Measurements from ENCODE around the gene ACAA1.
"Not testable (repeated sequence)": the region's sequence is repeated elsewhere in the genome, so short reads cannot be mapped to it uniquely, and the experiment has no call there.

The ACAA1 gene

DNA sequence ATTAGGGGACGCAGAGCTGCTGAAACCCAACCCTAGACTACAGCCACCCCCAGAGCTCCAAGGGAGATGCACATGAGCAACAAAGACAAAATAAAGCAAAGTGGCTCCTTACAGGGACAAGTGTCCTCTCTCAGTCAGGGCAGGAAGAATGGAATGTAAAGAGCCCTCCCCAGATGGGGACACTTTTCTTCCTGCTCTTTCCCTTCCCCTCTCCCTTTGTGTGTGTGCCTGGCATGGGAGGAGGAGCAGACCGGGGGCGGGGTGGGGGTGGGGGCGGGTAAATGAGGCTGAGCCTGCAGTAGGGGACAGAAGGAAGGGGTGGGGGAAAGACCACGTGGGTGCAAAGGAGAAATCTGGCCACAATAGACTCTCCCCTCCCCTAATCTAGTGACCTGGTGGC lies 37.4 kb downstream of the ACAA1 start:
- DNase-seq = no peak

DNA sequence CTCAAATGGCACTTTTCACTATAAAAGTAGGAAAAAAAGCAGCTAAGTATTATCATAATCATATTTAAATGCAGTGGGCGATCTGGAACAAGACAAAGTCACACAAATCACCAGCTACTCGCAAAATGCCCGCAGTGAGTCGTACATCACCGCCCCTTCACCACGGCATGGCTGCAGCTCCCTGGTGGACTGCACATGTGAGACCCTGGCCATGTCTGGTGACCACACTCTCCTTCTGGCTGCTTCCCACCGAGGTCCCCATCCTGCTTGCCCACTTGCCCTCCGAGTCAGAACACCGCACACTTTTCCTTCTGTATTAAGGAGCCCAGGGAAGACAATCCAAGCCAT lies 38.6 kb downstream of the ACAA1 start:
- DNase-seq = no peak

DNA sequence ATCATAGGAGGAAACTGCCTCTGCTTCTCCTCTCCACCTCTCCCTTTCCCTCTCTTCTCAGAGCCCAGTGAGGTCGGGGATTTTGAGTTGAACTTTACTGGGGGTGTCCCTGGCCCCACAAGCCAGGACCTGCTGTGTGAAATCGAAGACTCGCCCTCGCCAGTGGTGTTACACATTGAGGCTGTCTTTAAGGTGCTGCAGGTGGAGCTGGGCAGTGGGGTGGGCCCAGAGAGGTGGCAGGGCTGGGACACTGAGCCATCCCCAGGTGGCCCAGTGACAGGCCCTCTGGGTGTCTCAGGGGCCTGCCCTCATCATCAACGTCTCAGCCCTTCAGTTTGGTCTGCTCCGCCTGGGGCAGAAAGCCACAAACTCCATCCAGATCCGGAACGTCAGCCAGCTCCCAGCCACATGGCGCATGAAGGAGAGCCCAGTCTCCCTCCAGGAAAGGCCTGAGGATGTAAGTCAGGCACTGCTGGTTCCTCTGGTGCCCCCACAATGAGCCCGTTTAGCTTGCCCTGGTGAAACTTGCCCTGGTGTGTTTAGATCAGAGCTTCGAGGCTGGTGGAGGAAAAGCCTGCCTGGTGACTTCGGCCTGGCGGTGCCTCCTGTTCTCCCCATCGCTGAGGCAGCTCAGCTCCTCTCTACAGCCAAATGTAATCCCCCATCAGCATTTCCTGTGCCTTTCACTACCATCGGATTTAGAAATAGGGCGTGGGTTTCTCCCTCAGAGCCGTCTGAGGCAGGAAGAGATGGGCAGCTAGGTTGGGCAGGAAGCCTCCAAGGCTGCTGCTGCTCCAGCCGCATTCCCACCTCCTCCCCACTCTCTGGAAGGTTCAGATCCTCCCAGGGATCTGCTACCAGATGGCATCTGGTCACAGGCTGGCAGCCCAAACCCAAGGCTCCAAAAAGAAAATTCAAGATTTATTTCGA lies 39.2 kb downstream of the ACAA1 start:
- DNase-seq = no peak

DNA sequence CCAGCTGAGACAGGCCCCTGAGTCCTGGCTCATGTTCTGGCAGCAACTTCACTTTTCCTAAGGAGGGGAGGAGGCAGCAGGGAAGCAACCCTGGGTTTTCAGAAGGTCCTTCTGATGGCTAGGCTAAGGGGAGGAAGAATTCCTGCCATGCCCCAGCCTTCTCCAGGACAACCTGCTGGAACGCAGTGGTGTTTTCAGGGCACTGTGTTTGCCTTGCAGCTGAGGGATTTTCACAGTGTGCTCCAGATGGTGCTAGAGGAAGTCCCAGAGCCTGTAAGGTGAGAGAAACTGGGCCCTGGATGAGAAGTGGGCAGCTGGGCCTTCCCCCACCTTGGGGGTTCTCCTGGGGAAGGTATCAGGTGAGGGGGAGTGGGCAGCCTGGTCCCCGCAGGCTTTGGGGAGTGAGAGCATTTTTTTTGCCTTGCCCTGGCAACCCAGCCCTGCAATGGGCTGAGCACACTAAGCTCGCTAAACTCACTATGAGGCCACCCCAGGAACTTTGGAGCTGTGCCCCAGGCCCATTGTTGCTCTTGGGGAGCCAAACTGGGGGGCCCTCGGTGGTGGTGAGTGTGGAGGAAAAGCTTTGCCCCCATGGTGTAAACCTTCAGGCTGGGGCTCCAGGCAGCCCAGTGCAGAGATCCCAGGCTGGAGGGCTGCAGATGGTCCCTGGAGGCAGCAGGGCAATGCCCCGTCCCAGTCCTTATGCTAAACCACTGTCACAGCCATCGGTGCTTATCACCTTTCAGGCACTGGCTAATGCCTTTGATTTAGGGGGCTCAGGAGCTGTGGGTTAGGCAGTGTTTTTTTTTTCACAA lies 41.1 kb downstream of the ACAA1 start:
- DNase-seq = no peak

DNA sequence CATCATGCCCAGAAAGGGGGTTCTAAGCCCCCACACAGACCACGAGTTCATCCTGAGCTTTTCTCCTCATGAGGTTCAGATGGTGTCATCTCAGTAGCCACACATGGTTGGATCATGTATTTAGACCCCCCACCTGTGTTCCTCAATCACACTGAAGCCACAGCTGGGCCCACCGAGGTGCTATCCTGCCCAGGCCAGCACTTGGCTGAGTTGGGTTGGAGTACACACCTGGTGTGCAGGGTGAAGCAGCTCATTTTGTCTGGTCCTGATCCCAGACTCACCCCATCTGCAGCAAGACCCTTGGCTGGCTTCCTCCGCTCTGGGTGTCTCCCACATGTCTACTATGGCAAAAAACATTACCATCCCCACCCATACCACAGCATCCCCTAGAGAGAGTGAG lies 41.9 kb downstream of the ACAA1 start:
- no peak for DNase-seq

DNA sequence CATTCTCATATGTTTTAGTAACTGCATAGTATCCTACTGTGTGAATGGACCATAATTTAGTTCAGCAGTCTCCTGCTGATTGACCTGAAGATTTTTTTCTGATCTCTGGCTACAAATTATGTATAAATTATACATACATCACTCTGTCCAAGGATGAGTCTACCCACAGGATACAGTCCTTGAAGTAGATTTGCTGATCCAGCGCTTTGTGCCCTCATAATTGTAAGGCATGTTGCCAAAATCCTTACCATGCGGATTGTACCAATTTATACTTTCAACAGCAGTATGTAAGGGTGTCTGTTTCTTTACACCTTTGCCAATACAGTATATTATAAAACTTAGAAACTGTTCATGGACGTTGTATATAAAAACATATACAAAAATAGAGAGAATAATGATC lies 46.5 kb downstream of the ACAA1 start:
- no peak for DNase-seq

DNA sequence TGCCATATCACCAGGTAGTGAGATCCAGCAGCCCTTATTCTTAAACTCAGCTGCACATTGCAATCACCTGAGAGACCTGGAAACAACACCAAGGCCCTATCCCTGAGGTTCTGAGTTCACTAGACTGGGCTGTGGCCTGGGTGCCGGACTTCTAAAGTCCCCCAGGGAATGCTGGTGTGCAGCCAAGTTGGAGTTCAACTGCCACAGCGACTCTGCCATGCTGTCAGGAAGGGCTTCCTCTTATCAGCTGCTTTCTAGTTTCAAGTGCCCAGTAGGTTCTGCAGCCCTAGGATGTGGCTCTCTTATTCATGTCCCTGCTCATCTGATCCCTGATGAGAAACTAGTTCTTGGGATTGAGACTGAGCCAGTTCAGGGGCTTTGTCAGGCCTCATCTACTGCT lies 47.8 kb downstream of the ACAA1 start:
- DNase-seq = no peak

DNA sequence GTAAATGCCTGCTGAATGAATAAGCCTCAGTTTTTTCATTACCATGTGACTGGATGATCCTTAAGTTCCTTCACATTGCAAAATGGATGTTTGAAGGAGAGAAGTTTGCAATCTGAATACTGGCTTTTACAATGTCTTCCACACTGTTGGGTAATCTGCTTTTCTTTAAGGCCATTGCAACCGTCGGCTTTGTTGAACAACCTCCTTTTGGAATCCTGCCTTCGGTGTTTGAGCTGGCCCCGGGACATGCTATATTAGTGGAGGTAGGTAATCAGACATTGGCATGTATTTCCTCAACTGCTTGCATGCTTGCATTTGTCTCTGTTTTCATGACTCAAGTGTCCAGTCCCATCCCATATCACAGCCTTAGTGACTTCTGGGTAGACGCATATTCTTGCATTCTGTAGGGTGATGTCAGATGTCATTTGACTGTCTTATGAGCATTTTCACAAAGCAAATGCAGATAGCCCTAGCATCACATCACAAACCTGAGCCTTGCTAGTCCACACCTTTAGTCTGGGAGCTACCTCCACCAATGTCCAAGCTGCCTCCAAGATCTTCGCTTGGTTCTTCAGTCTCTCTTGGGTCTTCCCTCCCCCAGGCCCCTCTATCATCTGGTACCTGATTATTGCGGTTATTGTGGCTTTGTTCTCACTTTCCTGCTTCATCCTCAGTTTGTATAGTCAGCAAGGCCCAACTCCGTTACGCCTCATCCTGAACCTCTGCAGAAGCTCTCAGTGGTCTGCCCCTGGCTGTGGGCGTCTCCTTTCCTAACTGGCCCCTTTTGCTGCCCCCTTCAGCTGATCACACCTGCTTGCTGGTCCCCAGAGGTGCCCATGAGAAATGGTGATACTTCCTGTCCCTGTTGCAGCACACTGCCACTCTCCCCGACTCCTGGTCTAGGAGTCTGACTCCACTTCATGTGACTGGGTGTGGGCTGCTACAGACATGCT lies 48.5 kb downstream of the ACAA1 start:
- no peak for DNase-seq

DNA sequence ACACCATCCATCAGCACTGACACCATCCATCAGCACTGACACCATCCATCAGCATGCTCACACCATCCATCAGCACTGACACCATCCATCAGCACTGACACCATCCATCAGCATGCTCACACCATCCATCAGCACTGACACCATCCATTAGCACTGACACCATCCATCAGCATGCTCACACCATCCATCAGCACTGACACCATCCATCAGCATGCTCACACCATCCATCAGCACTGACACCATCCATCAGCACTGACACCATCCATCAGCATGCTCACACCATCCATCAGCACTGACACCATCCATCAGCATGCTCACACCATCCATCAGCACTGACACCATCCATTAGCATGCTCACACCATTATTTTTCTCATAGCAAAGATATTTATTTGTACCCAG lies 49.6 kb downstream of the ACAA1 start:
- DNase-seq = not testable (repeated sequence)

DNA sequence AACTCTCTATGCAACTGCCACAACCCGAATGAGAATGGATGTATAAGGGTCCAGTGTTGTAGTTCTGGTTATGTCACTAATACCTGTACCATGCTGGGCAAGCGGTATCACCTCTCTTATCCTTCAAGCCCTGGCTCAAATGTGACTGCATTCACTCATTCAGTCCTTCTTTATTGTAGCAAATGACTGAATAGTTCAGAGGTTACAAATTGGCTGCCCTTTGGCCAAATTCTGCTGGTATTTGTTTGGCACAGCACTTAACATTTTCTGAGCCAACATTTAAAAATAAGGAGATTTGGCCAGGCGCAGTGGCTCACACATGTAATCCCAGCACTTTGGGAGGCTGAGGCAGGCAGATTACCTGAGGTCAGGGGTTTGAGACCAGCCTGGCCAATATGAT lies 50.4 kb downstream of the ACAA1 start:
- DNase-seq = no peak

DNA sequence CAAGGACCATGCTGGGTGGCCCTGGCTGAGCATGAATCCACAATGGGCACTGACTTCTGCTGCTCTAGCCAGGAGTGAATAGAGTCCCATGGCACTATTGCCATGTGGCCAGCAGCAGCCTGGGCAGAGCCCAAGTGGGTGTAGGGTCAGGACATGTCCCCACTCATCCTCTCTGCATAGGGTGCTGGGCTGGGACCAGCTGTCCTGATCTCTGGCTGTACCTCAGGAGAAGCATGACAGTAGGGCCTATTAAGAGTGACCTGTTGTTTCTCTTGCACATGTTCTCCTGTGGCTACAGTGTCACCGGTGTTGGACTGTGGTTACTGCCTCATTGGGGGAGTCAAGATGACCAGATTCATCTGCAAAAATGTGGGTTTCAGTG lies 51.0 kb downstream of the ACAA1 start:
- no peak for DNase-seq

DNA sequence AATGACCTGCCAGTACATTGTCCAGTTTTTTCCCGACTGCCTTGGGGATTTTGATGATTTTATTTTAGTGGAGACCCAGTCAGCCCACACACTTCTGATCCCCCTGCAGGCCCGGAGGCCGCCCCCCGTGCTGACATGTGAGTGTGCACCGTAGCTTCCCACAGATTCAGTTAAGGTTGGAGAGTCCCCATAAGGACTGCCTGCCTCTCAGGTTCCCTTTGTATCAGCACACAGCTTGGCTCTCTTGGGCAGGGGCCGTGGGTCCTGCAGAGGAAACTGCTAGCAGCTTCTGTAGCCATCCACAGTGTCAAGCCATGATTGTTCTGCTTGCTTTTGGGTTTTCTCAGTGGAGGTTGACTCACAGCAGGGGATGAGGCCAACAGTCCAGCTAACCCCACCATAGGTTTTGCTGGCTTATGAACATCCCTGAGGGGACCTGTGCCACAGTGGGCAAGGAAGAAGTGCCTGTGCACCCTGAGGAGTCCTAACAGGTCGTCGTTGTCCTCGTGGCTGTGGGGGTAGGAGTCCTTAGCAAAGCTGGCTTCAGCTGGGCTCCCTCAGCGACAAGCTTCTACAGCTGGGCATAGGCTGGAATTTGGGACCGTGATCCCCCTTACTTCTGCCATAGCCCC lies 51.5 kb downstream of the ACAA1 start:
- DNase-seq = no peak

DNA sequence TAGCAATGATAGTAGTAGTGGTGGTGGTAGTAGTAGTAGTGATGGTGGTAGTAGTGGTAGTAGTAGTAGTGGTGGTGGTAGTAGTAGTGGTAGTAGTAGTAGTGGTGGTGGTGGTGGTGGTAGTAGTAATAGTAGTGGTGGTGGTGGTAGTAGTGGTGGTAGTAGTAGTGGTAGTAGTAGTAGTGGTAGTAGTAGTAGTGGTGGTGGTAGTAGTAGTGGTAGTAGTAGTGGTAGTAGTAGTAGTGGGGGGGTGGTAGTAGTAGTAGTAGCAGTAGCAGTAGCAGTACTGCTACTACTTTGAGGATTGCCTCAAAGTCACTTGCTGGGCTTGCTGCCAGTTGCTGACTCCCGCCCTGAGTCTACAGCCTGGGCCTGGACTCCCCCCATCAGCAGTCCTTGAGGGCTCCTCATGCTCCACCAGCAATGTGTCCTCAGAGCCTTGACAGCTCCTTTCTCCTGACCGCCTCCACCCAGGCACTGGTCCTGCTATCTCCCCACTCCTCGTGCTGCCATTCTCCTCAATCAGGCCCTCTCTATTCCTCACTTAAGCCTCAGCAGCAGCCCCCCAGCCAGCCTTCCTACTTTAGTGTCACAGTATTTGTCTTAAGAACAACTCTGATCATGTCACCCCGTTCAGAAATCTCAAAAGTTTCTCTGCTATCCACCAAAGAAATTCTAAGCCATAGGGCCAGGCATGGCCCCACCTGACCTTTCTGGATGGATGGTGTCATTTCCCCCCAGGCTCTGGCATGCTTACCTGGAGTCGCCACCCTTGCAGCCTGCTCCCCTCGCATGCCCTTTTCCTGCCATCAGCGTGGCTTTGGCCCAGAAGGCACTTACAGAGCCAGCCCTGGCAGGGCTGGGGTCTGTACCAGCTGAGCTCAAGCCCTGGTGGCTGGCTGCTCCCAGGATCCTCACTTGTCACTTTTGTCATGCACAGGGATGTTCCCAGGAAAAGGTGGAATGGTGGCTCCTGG lies 52.3 kb downstream of the ACAA1 start:
- no peak for DNase-seq

DNA sequence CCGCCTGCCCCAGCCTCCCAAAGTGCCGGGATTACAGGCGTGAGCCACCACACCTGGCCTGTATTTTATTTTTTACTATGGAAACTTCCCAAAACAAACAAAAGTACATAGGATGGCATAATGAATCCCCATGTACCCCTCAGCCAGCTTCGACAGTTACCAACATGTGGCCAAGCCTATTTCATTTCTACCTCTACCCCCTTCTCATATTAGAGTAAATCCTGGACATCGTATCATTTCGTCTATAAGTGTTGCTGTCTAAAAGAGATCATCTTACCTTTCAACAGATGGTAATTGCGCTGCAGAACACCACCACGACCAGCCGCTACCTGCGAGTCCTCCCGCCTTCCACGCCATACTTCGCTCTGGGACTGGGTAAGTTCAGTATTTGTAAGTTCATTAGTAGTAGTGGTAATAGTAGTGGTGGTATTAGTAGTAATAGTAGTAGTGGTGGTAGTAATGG lies 53.0 kb downstream of the ACAA1 start:
- DNase-seq = no peak

DNA sequence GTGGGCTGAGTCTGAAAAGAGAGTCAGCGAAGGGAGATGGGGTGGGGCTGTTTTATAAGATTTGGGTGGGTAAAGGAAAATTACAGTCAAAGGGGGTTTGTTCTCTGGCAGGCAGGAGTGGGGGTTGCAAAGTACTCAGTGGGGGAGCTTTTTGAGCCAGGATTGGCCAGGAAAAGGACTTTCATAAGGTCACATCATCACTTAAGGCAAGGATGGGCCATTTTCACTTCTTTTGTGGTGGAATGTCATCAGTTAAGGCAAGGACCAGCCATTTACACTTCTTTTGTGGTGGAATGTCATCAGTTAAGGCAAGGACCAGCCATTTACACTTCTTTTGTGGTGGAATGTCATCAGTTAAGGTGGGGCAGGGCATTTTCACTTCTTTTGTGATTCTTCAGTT lies 53.7 kb downstream of the ACAA1 start:
- not testable (repeated sequence) for DNase-seq

DNA sequence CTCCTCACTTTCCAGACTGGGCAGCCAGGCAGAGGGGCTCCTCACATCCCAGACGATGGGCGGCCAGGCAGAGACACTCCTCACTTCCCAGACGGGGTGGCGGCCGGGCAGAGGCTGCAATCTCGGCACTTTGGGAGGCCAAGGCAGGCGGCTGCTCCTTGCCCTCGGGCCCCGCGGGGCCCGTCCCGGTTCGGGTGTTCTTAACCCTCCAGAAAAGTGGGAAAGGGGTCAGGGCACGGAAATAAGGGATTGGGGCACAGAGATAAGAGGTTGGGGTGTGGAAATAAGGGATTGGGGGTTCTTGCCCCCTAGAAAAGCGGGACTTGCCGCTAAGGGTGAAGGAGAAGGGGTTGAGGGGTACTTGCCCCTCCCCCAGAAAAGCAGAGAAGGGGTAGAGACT lies 54.6 kb downstream of the ACAA1 start:
- DNase-seq = not testable (repeated sequence)

DNA sequence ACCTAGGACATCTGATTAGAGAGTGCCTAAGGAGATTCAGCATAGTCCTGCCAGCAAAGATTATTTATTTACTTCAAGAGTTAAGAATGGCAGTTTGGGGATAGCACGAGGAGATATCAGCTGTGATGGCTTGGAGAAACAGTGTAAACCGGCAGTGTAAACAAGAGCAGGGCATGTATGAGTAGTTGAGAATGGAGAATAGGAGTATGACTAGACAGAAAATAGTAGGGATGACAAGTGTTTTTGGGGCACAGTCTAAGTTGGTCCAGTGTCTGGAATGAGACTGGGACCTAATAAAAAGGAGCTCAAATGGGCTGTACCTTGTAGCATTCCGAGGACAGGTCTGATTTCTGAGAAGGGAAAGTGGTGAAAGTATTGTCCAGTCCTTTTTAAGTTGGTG lies 59.9 kb downstream of the ACAA1 start:
- not testable (repeated sequence) for DNase-seq

Measured in DMS79 (cell line).